ENCODE measurements around the gene KDM3B. TPM values are rescaled to one million over a fixed set of nuclear protein-coding genes. Genes with fewer than 3 reads are reported as not detected.
"Not testable (repeated sequence)": the region's sequence is repeated elsewhere in the genome, so short reads cannot be mapped to it uniquely, and the experiment has no call there.

The KDM3B gene
- total RNA-seq, result 36.9 TPM
- long read RNA-seq, full-length matches to known transcripts, result 2 of 37 reads
- long read RNA-seq, partial matches to known transcripts, result 34 of 37 reads
- long read RNA-seq, other reads (novel, unspliced or antisense), result 1 of 37 reads

GRCh38 chr5:138352071-138352721 is at the start of gene KDM3B:
Gene KDM3B, plus strand, starts transcription at chr5:138352685. Its CDS starts 111 bp downstream, at chr5:138352796.
- ATAC-seq (ENCODE audit: poor library complexity) (peak; percentile 77), DNase-seq (peak; percentile 91)
- intact Hi-C loops (cut with DNase I), result no loop called here

DNA sequence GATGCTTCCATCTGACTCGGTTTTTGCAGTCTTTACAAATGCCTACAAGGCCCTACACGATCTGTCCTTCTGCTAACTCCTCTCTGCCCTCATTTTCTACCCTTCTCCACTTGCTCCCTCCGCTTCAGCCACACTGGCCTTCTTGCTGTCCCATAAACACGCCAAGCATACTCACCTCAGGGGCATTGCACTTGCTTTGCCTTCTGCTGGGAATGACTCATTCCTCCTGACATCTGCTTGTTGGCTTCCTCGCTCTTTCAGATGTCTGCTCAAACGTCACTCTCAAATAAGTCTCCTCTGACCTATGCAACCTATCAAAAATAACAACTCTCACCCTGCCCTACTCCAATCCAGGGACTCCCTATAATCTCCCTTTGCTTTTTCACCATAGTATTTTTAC is 49.1 kb upstream of the KDM3B start:
- DNase-seq (no peak), ATAC-seq (ENCODE audit: poor library complexity) (no peak)
- intact Hi-C loops (cut with DNase I), result no loop called here

- ATAC-seq (ENCODE audit: poor library complexity), result peak; percentile 96
- peak; percentile 85 for DNase-seq
- intact Hi-C loops (cut with DNase I), result no loop called here
These were observed 46.7 kb upstream of the KDM3B start for GRCh38 chr5:138305797-138306196.

- intact Hi-C loops (cut with DNase I), result no loop called here
- ATAC-seq (ENCODE audit: poor library complexity) (no peak), DNase-seq (no peak)
These were observed 36.7 kb upstream of the KDM3B start for GRCh38 chr5:138315751-138316278.

GRCh38 chr5:138316355-138316754 is 36.1 kb upstream of the KDM3B start:
- ATAC-seq (ENCODE audit: poor library complexity), result no peak
- intact Hi-C loops (cut with DNase I), result no loop called here

DNA sequence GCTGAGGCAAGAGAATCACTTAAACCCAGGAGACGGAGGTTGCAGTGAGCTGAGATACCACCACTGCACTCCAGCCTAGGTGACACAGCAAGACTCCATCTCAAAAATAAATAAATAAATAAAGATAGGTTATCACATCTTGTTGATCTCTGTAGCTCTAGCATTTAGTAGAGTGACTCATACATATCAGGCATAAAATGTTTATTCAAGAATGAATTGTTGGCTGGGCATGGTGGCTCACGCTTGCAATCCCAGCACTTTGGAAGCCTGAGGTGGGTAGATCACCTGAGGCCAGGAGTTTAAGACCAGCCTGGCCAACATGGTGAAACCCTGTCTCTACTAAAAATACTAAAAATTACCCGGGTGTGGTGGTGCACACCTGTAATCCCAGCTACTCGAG is 34.3 kb upstream of the KDM3B start:
- DNase-seq; ATAC-seq (ENCODE audit: poor library complexity); intact Hi-C loops (cut with DNase I): not testable (repeated sequence)

More at GRCh38 chr5:138316355-138316754, 36.1 kb upstream of the KDM3B start:
- DNase-seq, result no peak

GRCh38 chr5:138330813-138331448 is 21.6 kb upstream of the KDM3B start:
- intact Hi-C loops (cut with DNase I), result no loop called here
- ATAC-seq (ENCODE audit: poor library complexity), result no peak

GRCh38 chr5:138331449-138332368 is 20.8 kb upstream of the KDM3B start, which contains the start of gene CDC25C:
Gene CDC25C, minus strand, starts transcription at chr5:138331804. Its CDS starts 624 bp downstream, at chr5:138331180.
- intact Hi-C loops (cut with DNase I), result no loop called here
- DNase-seq, result peak; percentile 99
- peak; percentile 100 for ATAC-seq (ENCODE audit: poor library complexity)

More at GRCh38 chr5:138330813-138331448, 21.6 kb upstream of the KDM3B start:
- DNase-seq, result no peak

GRCh38 chr5:138334867-138335447 is 17.5 kb upstream of the KDM3B start:
- intact Hi-C loops (cut with DNase I), result no loop called here
- no peak for ATAC-seq (ENCODE audit: poor library complexity)

GRCh38 chr5:138336952-138337684 is 15.4 kb upstream of the KDM3B start:
- DNase-seq (no peak), ATAC-seq (ENCODE audit: poor library complexity) (peak; percentile 62)
- intact Hi-C loops (cut with DNase I), result no loop called here

More at GRCh38 chr5:138334867-138335447, 17.5 kb upstream of the KDM3B start:
- no peak for DNase-seq

DNA sequence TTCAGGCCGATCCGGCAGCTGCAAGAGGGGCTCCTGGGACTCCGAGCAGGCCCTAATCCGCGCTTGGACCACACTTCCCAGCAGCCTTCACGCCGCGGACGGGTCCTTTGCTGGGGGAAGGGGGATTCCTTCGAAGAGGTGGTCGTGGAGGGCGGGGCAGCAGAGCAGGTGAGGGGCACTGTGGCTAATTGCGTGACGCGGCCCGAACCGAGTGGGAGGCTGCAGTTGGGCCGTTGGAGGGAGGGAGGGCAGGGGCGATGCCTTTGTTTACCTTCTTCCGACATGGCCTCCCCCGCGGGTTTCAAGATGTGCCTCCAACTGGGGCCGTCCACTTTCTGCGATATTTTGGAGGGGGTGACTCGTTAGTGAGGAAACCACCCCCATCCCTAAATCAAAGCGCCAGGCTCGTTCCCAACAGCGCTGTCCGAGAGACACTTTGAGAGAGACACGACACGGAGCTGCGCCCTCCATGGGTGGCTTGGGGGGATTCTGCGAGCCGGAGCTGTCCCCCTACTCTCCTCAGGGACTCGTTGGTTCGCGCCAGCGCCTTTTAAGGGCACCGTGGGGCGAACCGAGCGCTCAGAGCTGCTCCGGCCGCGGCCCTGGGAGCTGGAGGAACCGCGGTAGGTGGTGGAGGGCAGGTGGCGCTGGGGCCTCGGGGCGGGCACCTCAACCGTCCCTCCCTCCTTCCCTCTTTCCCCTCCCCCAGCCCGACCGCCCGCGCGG is 14.6 kb upstream of the KDM3B start, which contains the start of gene FAM53C:
TSS of gene FAM53C (plus strand) at position 582 of the 726 bp plus-strand sequence. CDS start 3,070 bp downstream, outside the sequence.
- ATAC-seq (ENCODE audit: poor library complexity), result peak; percentile 96
- peak; percentile 94 for DNase-seq
- intact Hi-C loops (cut with DNase I), result no loop called here

GRCh38 chr5:138338411-138339090 is 13.9 kb upstream of the KDM3B start:
- DNase-seq, result no peak
- ATAC-seq (ENCODE audit: poor library complexity), result no peak
- intact Hi-C loops (cut with DNase I), result no loop called here

DNA sequence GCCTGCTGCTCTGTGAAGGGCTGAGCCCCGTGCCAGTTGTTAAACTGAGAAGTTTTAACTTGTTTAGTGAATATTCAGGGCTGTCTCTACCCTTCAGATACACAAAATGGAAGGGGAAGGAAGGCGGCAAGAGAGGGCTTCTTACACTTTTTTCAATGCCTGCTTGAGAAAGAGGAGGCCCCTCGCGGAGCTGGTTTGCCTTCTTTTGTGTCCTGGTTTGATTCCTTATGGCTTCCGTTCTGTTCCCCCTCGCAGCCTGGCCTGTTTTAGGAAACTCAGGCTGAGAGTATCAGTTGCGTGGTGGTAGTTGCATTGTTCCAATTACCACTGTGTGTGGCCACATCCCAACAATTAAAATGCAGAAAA is 13.4 kb upstream of the KDM3B start:
- intact Hi-C loops (cut with DNase I), result no loop called here
- DNase-seq (no peak), ATAC-seq (ENCODE audit: poor library complexity) (no peak)

GRCh38 chr5:138339464-138339863 is 13.0 kb upstream of the KDM3B start:
- ATAC-seq (ENCODE audit: poor library complexity) (no peak), DNase-seq (no peak)
- intact Hi-C loops (cut with DNase I), result no loop called here

DNA sequence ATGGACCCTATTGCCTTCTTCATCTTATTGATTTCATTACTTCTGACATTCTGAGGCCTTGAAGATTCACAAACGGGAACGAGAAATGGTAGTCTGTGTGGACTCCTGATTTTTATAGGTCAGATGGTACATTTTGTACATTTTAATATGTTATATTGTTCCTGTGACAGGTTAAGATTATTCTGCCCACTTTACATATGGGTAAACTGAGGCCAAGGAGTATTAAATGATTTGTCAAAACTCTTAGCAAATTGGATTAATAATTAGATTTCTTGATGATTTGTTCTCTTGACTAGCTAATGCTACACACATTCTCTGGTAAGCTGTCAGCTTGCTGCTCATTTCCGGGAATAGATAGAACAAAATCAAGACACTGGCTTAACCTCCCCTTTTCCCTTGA is 12.5 kb upstream of the KDM3B start:
- no peak for DNase-seq
- intact Hi-C loops (cut with DNase I), result no loop called here
- ATAC-seq (ENCODE audit: poor library complexity), result no peak

- no peak for DNase-seq
These were observed 7.4 kb upstream of the KDM3B start for GRCh38 chr5:138344887-138345622.

More at GRCh38 chr5:138344887-138345622, 7.4 kb upstream of the KDM3B start:
- intact Hi-C loops (cut with DNase I), result no loop called here
- ATAC-seq (ENCODE audit: poor library complexity), result no peak

Measured in Right ventricle myocardium superior (tissue), 1 donor.